MCF 10A (cell line): ENCODE measurements around the gene MBD2. TPM values are rescaled to one million over a fixed set of nuclear protein-coding genes. Genes with fewer than 3 reads are reported as not detected.

Experiments used
- BruUV-seq: library from RNA; stranded (reverse); fragments of 400-500 nt; replicated peaks from 2 replicates; lab custom pipeline; 2021; lab: Mats Ljungman, UMichigan
- CTCF ChIA-PET: fragments of 300-600 bp; sonication (Branson Sonifier 250); formaldehyde crosslinking; extraction: SDS; loops from one replicate; lab custom pipeline; 2021; ENCODE audit warnings: antibody characterized with exemption, inconsistent platforms; lab: Yijun Ruan, JAX
- POLR2A ChIA-PET: fragments of 300-600, 350-650 bp; sonication (Branson Sonifier 250); formaldehyde crosslinking; extraction: SDS; loops from one replicate; lab custom pipeline; 2020; ENCODE audit warnings: antibody characterized with exemption, inconsistent platforms; lab: Yijun Ruan, JAX
- DNase-seq: peaks from one replicate; pipeline ENCODE4 v3.0.0-alpha.2; 2018; ENCODE audit not compliant: unreplicated experiment
- H3K27ac Mint-ChIP-seq: one replicate; pipeline ENCODE4 v1.8.0; 2022; ENCODE audit warnings: mild to moderate bottlenecking, low read depth, mixed read lengths; ENCODE audit not compliant: unreplicated experiment
- H3K27me3 Mint-ChIP-seq: one replicate; pipeline ENCODE4 v1.8.0; 2022; ENCODE audit warnings: mixed read lengths; ENCODE audit not compliant: insufficient read depth, unreplicated experiment
- H3K36me3 Mint-ChIP-seq: one replicate; pipeline ENCODE4 v1.8.0; 2022; ENCODE audit warnings: mild to moderate bottlenecking, moderate library complexity, mixed read lengths; ENCODE audit not compliant: insufficient read depth, unreplicated experiment
- H3K4me1 Mint-ChIP-seq: one replicate; pipeline ENCODE4 v1.8.0; 2022; ENCODE audit warnings: mixed read lengths; ENCODE audit not compliant: insufficient read depth, unreplicated experiment
- H3K4me3 Mint-ChIP-seq: one replicate; pipeline ENCODE4 v1.8.0; 2022; ENCODE audit warnings: mild to moderate bottlenecking, moderate library complexity, mixed read lengths; ENCODE audit not compliant: unreplicated experiment
- H3K9me3 Mint-ChIP-seq: one replicate; pipeline ENCODE4 v1.8.0; 2022; ENCODE audit warnings: mixed read lengths; ENCODE audit not compliant: unreplicated experiment
- intact Hi-C: fragments of 100-400 bp; cut with micrococcal nuclease; formaldehyde crosslinking; loops from 2 replicates; pipeline ENCODE4 v1.14.1; 2022
- total RNA-seq: library from RNA; stranded (reverse); gene quantifications from 2 replicates; pipeline ENCODE4 v1.2.3, GENCODE V29; 2022
- TF ChIP-seq, protein P1 (sequence below): fragments of 200-600 bp; IDR thresholded peaks from one replicate; pipeline ENCODE4 v1.8.0; 2022; ENCODE audit warnings: antibody characterized with exemption, mild to moderate bottlenecking; ENCODE audit not compliant: unreplicated experiment

The MBD2 gene
- total RNA-seq, 1 experiment from 2014 or later: 179 TPM

DNA sequence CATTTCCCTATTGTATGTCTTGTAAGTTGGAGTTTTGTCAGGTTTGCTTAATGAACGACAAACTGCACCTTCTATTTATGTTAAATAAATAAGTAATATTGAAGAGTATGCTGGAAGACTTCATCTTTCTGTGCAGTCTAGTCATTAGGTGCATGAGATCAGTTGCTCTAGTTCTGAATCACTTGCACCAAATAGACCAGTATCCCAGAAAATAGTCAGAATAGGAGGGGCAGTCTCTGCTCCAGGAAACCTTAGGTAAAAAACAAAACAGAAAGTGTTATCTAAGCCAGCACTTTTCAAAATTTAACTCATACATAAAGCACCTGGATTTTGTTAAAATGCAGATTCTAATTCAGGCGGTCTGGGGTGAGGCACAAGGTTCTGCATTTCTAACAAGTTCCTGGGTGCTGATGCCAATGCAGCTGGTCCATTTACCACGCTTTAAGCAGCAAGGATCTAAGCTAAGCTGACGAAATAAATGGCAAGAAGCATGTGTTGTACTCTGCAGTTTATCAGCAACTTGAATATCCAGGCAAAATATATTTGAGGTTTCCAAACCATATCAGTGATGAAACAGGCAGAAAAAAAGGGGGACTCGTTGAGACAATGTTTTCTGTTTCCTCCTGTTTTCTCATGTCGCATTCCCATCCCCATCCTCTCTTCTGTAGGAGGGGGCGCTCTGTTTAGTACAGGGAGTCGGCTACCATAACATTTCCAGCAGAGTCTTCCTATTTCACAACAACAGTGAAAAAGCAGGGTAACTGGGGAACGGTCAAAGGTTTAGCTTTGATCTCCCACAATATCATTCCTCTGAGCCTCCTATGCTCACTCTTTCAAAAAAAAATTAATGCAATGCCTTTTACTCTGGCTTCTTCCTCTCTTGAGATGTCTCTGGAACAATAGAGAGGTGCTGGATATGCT, 106.4 kb downstream of the MBD2 start:
- TF ChIP-seq, protein P1, sequence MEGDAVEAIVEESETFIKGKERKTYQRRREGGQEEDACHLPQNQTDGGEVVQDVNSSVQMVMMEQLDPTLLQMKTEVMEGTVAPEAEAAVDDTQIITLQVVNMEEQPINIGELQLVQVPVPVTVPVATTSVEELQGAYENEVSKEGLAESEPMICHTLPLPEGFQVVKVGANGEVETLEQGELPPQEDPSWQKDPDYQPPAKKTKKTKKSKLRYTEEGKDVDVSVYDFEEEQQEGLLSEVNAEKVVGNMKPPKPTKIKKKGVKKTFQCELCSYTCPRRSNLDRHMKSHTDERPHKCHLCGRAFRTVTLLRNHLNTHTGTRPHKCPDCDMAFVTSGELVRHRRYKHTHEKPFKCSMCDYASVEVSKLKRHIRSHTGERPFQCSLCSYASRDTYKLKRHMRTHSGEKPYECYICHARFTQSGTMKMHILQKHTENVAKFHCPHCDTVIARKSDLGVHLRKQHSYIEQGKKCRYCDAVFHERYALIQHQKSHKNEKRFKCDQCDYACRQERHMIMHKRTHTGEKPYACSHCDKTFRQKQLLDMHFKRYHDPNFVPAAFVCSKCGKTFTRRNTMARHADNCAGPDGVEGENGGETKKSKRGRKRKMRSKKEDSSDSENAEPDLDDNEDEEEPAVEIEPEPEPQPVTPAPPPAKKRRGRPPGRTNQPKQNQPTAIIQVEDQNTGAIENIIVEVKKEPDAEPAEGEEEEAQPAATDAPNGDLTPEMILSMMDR: no peak
- no peak overlapping the region for H3K27ac Mint-ChIP-seq
- H3K36me3 Mint-ChIP-seq: peaks cover 7% of the 10 kb centered on the region
- no peak overlapping the region for H3K4me3 Mint-ChIP-seq
- ChIA-PET POLR2A (interaction anchor here (0.9 kb wide), 1 partner anchor 31 kb away, joined by 3 read pairs; no protein-coding TSS in a partner anchor), CTCF (interaction anchor here (0.6 to 8.4 kb wide), 6 partner anchors 11 to 420 kb away, joined by 4 to 67 read pairs (median 8); no protein-coding TSS in a partner anchor)
- DNase-seq: no peak
- no TSS peak for BruUV-seq
- H3K27me3 Mint-ChIP-seq: no peaks in the 10 kb centered on the region
- H3K4me1 Mint-ChIP-seq: peaks cover 13% of the 10 kb centered on the region
- H3K9me3 Mint-ChIP-seq: no peaks in the 10 kb centered on the region
- intact Hi-C loops: no loop called here

DNA sequence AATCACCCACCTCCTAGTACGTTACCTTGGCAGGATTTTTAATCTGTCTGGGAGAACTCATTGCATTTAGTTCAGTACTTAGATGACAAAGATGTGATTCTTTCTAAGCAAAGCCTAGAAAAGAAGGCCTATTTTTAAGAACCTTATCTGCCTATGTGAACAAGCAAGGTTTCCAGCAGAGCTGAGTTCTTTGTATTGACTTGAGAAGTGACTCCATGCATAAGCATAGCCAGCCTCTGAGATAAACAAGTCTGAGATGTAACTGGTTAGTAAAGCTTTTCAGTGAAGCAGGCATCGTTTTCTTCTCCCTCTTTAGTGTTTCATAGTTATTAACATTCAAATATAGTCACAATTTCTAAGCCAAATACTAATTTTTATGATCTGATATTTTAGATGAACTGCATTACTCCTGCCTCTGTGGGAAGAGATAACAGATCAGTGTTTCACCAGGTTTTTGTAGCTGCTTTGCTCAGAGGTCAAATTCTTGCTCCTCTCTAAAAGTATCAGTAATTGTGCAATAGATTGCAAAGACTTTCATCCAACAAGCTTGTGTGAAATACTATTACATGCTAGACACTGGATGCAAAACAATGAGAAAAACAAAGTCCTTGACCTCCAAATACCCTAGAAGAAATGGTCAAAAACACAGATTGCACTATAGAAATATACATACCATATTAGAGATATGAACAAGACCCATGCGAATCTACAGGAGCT, 107.8 kb downstream of the MBD2 start:
- Mint-ChIP-seq H3K36me3 (peaks cover 7% of the 10 kb centered on the region), H3K27me3 (no peaks in the 10 kb centered on the region), H3K27ac (no peak overlapping the region), H3K4me3 (no peak overlapping the region), H3K9me3 (peaks cover 8% of the 10 kb centered on the region), H3K4me1 (peaks cover 13% of the 10 kb centered on the region)
- intact Hi-C loops: no loop called here
- BruUV-seq: no TSS peak
- DNase-seq: no peak
- ChIA-PET CTCF (interaction anchor here (0.6 to 8.4 kb wide), 8 partner anchors 69 to 1361 kb away, joined by 3 to 67 read pairs (median 4); no protein-coding TSS in a partner anchor), POLR2A (interaction anchor here (0.7 to 1.1 kb wide), 3 partner anchors 11 to 53 kb away, joined by 3 read pairs; no protein-coding TSS in a partner anchor)
- TF ChIP-seq, protein P1: no peak

DNA sequence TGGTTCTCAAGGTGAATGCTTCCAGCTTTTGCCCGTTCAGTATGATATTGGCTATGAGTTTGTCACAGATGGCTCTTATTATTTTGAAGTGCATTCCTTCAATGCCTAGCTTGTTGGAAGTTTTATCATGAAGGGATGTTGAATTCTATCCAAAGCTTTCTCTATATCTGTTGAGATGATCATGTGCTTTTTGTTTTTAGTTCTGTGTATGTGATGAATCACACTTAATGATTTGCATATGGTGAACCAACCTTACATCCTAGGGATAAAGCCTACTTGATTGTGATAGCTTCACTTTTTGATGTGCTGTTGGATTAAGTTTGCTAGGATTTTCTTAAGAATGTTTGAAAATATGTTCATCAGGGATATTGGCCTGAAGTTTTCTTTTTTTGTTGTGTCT, 112.1 kb downstream of the MBD2 start:
- TF ChIP-seq, protein P1: no peak
- H3K9me3 Mint-ChIP-seq: peaks cover 13% of the 10 kb centered on the region
- intact Hi-C loops: no loop called here
- DNase-seq: no peak
- no TSS peak for BruUV-seq
- POLR2A ChIA-PET: no interaction called here
- no peaks in the 10 kb centered on the region for H3K36me3 Mint-ChIP-seq
- H3K4me1 Mint-ChIP-seq: peaks cover 24% of the 10 kb centered on the region
- H3K27ac Mint-ChIP-seq: no peak overlapping the region
- no peak overlapping the region for H3K4me3 Mint-ChIP-seq
- H3K27me3 Mint-ChIP-seq: no peaks in the 10 kb centered on the region
- CTCF ChIA-PET: interaction anchor here (0.6 to 8.4 kb wide), 5 partner anchors 15 to 1404 kb away, joined by 3 to 67 read pairs (median 3); no protein-coding TSS in a partner anchor
